Activated CD8-positive, alpha-beta memory T cell treated with anti-CD3 and anti-CD28 coated beads for 36 hours (primary cell): ENCODE data around the gene KRT33B. TPM values are rescaled to one million over a fixed set of nuclear protein-coding genes. Genes with fewer than 3 reads are reported as not detected.

ENCODE experiments used
- CTCF ChIA-PET: fragments of 350-600 bp; sonication (Branson Sonifier 250); formaldehyde crosslinking; loops from one replicate; lab custom pipeline; 2021; ENCODE audit warnings: antibody characterized with exemption; lab: Charles Lee
- POLR2A ChIA-PET: fragments of 350-600 bp; sonication (Branson Sonifier 250); formaldehyde crosslinking; loops from one replicate; lab custom pipeline; 2021; ENCODE audit warnings: antibody characterized with exemption; lab: Charles Lee
- total RNA-seq, 2 experiments: library from RNA; stranded (reverse); gene quantifications; one replicate each; pipeline ENCODE4 v1.2.3, GENCODE V29; 2021

The KRT33B gene
- total RNA-seq, 2 experiments from 2014 or later, result not detected

GRCh38 chr17:41329279-41329948 is 40.2 kb downstream of the KRT33B start:
- POLR2A ChIA-PET, result no interaction called here
- CTCF ChIA-PET, result interaction anchor here (0.7 kb wide), 1 partner anchor 220 kb away, joined by 3 read pairs; no protein-coding TSS in a partner anchor

DNA sequence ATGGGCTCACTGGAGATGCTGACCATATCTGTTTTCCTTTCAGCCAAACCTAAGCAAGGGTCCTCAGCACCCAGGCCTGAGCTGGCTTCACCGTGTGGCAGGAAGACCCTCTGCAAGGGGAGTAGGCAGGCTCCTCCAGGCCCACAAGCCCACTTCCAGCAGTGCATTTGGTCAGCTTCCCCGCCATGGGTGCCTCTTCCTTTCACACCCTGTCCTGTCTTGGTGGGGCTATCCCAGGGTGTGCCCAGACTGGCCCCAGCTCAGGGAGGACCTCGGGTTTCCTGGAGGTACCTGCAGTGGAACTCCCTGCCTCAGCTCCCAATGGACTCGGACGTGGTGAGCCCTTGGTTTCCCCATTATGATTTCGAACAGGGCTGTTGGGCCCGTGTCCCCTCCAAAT is 41.4 kb downstream of the KRT33B start:
- POLR2A ChIA-PET, result no interaction called here
- CTCF ChIA-PET, result no interaction called here

- POLR2A ChIA-PET, result no interaction called here
- CTCF ChIA-PET, result no interaction called here
These were observed 42.0 kb downstream of the KRT33B start for GRCh38 chr17:41327411-41328120.

- POLR2A ChIA-PET, result no interaction called here
- CTCF ChIA-PET, result no interaction called here
These were observed 43.2 kb downstream of the KRT33B start for GRCh38 chr17:41326173-41327145.

GRCh38 chr17:41325611-41326010 is 44.0 kb downstream of the KRT33B start:
- ChIA-PET CTCF (no interaction called here), POLR2A (no interaction called here)

GRCh38 chr17:41325126-41325525 is 44.5 kb downstream of the KRT33B start:
- ChIA-PET POLR2A (no interaction called here), CTCF (no interaction called here)

DNA sequence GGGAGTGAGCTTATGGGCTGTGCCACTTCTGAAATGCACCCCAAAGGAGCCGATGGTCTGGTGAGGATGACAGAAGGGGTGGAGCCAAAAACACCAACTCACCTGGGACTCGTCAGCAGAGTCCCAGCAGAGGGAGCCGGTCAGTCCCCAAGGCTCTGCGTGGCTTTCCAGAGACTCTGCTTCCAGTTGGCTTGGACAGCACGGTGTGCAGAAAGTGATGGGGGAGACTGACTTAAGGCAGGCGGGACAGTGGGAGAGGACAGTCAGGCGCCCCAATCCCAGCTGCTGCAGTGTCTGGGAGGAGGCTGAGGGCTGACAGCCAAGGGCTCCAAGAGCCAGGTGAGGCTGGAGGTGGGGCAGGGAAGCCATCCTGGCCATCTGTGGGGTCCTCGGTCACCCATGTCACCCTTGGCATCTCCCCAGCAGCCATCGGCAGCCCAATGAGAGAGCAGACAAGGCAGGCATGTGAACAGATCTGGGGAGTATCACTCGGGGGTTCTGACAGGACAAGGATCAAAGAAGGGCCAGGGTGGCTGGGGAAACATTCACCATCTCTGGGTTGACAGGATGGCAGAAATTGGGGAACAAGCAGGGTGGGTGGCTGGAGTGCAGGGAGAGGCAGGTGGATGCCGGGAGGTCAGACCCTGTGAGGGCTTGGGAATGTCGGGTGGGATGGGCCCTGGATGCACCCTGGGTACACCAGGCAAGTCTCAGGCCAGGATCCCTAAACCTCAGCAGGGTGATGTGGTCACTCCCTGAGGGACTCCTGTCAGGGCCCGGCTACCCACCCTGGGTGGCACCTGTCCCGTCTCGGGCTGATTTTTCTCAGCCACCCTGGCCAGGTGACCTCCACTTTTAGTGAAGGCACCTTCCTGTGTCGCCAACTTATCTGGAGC is 45.2 kb downstream of the KRT33B start:
- ChIA-PET POLR2A (no interaction called here), CTCF (no interaction called here)

- ChIA-PET POLR2A (no interaction called here), CTCF (interaction anchor here (0.7 to 1.6 kb wide), 8 partner anchors 15 to 519 kb away, joined by 3 to 6 read pairs (median 4); no protein-coding TSS in a partner anchor)
These were observed 46.4 kb downstream of the KRT33B start for GRCh38 chr17:41322903-41323895.

DNA sequence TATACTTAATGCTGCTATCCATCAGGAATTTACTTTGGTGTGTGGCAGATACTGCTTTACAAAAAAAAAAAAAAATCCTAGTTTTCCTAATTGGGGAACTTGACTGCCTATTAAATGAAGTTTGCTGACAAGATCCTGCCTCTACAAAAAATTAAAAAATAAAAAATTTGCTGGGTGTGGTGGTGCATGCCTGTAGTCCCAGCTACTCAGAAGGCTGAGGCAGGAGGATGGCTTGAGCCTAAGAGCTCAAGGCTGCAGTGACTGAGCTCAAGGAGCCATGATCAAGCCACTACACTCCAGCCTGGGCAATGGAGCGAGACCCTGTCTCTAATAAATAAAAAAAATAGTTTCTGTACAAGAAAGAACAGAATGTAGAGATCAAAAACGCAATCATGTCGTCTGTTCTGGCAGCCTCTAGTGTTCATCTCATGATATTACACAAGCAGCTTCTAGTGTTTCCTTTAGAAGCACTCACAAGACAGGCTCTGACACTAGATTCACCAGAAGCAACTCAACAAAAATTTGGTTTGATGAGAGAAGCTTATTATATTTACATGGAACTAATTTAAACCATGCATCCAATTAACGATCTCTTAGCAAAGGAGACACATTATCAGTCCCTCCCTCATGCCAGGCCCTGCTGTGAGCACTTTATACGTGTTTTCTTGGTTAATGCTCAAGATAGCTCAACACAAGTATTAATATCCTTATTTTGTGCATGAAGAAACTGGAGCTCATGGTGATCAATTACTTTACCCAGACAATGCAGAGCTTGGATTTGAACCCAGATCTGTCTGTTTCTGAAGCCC is 47.3 kb downstream of the KRT33B start:
- POLR2A ChIA-PET, result no interaction called here
- CTCF ChIA-PET, result interaction anchor here (0.7 to 1.6 kb wide), 10 partner anchors 14 to 518 kb away, joined by 3 to 6 read pairs (median 4); no protein-coding TSS in a partner anchor

GRCh38 chr17:41318231-41318630 is 51.4 kb downstream of the KRT33B start:
- ChIA-PET POLR2A (no interaction called here), CTCF (no interaction called here)

GRCh38 chr17:41315814-41316445 is 53.7 kb downstream of the KRT33B start:
- ChIA-PET POLR2A (no interaction called here), CTCF (no interaction called here)

DNA sequence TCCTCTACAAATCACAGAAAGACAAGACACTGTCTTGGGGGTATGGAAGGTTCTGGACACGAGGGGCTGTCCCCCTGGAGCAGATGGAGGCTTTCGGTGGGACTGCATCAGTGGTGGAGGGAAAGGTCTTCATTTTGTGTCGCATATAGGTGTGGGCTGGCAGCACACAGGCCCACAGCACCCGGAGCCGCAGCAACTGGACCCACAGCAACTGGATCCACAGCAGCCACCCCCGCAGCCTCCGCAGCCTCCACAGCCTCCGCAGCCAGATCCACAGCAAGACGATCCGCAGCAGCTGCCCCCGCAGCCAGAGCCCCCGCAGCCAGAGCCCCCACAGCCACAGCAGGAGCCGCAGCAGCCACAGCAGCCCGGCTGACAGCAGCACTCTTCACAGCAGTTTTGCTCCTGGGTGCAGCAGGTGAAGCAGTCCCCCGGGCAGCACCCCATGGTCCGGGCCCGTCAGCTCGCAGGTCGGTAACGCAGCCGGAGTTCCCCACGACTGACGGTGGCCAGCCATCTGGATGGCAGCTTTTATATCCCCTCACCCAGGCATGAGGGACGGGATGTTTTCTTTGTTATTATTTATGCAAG is 54.3 kb downstream of the KRT33B start, which contains the start of gene KRTAP17-1:
KRTAP17-1 (minus strand) TSS at position 507 of the 591 bp plus-strand sequence; CDS start at position 447, 60 bp downstream.
- CTCF ChIA-PET, result no interaction called here
- POLR2A ChIA-PET, result no interaction called here
